Ishikawa (cell line): ENCODE measurements around the gene FAM83E.

Experiments used
- CEBPB ChIP-seq: IDR thresholded peaks from 2 replicates; pipeline ENCODE4 v1.6.1; 2012
- CREB1 ChIP-seq: IDR thresholded peaks from 2 replicates; pipeline ENCODE4 v1.6.1; 2012; ENCODE audit warnings: low read depth
- EP300 ChIP-seq: IDR thresholded peaks from 2 replicates; pipeline ENCODE4 v1.6.1; 2012; ENCODE audit warnings: borderline replicate concordance
- FOXM1 ChIP-seq: IDR thresholded peaks from 2 replicates; pipeline ENCODE4 v1.6.1; 2012; ENCODE audit warnings: low read depth, borderline replicate concordance
- MAX ChIP-seq: IDR thresholded peaks from 2 replicates; pipeline ENCODE4 v1.6.1; 2012
- NFIC ChIP-seq: IDR thresholded peaks from 2 replicates; pipeline ENCODE4 v1.6.1; 2012
- RAD21 ChIP-seq: IDR thresholded peaks from 2 replicates; pipeline ENCODE4 v1.6.1; 2012; ENCODE audit warnings: low read depth
- REST ChIP-seq: IDR thresholded peaks from 2 replicates; pipeline ENCODE4 v1.6.1; 2012; ENCODE audit warnings: low read depth, mild to moderate bottlenecking
- TCF12 ChIP-seq: IDR thresholded peaks from 2 replicates; pipeline ENCODE4 v1.6.1; 2012; ENCODE audit warnings: low read depth
- TEAD4 ChIP-seq: IDR thresholded peaks from 2 replicates; pipeline ENCODE4 v1.6.1; 2012
- YY1 ChIP-seq: IDR thresholded peaks from 2 replicates; pipeline ENCODE4 v1.6.1; 2012; ENCODE audit warnings: low read depth

- TF ChIP-seq YY1 = no peak
- no peak; the same call in 1 of the 2 replicates for TF ChIP-seq MAX
- no peak for TF ChIP-seq EP300
- TF ChIP-seq TCF12 = no peak
- TF ChIP-seq TEAD4 = no peak
- no peak for TF ChIP-seq RAD21
- no peak for TF ChIP-seq NFIC
- TF ChIP-seq CREB1 = no peak
- TF ChIP-seq FOXM1 = no peak
- TF ChIP-seq REST = no peak
- TF ChIP-seq CEBPB = no peak
Observed at GRCh38 chr19:48571378-48572162, 43.3 kb downstream of the FAM83E start.
